Measurements from ENCODE around the gene IFITM5.
"Not testable (repeated sequence)": the region's sequence is repeated elsewhere in the genome, so short reads cannot be mapped to it uniquely, and the experiment has no call there.

Gene IFITM5

GRCh38 chr11:328012-328411 is 28.7 kb upstream of the IFITM5 start:
- DNase-seq (ENCODE audit: low read depth in 2 of 2), result no peak

DNA sequence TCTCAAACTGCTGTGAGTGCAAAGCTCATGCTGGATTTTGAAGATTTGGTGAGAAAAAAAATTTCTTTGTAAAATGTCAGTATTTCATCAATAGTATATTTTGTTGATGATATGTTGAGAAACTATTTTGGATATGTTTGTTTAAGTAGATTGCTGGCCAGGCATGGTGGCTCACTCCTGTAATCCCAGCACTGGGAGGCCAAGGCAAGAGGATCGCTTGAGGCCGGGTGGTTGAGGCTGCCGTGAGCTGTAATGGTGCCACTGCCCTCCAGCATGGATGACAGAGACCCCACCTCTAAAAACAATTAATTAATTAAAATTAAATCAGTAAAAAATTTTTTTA is 28.2 kb upstream of the IFITM5 start:
- DNase-seq (ENCODE audit: low read depth in 2 of 2), result no peak

DNA sequence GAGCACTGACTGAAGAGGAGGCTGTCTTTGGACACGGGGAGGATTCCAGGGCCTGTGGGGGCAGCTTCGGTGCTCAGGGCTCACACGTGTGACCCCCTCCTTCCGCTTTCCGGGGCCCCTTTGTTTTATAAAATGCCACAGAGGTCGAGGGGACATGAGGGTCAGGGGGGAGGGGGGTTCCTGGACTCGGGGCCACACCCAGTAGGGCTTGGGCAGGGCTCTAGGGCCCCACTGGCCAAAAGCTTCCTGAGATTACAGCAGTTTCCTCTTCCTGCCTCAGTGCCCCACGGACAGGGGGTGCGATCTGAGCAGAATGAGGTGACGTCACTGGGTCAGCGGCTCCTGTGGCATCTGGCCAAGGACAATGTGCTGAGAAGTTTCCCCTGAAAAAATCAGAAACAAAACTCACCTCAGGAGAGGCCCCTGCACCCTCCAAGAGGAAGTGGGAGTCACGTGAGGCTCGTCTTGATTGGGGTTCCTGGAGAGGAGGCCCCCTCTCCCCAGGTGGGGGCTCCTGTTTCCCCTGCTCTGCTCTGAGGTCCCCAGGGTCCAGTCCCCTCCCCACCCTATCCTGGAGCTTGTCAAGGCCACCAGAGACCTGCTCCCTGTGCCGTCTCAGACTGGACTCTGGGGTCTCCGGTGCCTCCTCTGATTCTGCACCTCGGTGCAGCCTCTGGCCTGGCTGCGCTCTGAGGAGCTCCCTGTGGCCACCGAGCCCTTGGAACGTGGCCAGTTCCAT is 27.7 kb upstream of the IFITM5 start:
- no peak for DNase-seq (ENCODE audit: low read depth in 2 of 2)

DNA sequence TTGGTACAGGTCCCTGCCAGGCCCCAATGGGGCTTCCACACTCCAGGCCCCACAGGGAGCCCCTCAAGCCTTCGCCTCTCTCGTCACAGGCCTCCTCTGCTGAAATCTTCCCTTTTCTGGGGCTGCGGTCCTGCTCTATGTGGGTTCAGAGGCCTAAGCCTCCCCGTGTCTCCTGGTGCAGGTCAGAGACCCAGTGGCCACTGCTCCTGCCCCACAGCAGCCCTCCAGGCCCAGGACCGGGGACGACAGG is 27.2 kb upstream of the IFITM5 start:
- DNase-seq (ENCODE audit: low read depth in 2 of 2), result no peak

- DNase-seq (ENCODE audit: low read depth in 2 of 2), result no peak
Measured at GRCh38 chr11:325796-326591, 26.7 kb upstream of the IFITM5 start.

DNA sequence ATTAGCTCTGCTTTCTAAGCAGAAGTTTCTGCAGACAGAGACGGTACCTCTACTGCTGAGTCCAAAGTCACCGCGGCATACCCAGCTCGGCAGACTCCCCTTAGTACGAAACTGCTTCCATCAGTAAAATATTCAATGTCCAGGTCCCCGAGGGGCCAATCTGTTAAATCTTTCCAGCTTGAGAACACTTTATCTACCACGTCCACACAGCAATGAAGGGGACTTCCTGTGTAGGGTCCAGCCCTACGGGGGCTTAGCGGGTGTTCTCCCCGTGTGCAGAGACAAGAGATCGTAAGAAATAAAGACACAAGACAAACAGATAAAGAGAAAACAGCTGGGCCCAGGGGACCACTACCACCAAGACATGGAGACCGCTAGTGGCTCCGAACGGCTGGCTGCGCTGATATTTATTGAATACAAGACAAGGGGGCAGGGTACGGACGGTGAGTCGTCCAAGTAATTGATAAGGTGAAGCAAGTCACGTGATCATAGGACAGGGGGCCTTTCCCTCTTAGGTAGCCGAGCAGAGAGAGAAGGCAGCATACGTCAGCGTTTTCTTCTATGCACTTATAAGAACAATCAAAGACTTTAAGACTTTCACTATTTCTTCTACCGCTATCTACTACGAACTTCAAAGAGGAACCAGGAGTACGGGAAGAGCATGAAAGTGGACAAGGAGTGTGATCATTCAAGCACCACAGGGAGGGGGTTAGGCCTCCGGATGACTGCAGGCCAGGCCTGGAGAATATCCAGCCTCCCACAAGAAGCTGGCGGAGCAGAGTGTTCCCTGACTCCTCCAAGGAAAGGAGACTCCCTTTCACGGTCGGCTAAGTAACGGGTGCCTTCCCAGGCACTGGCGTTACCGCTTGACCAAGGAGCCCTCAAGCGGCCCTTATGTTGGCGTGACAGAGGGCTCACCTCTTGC is 25.5 kb upstream of the IFITM5 start:
- not testable (repeated sequence) for DNase-seq (ENCODE audit: low read depth in 2 of 2)

DNA sequence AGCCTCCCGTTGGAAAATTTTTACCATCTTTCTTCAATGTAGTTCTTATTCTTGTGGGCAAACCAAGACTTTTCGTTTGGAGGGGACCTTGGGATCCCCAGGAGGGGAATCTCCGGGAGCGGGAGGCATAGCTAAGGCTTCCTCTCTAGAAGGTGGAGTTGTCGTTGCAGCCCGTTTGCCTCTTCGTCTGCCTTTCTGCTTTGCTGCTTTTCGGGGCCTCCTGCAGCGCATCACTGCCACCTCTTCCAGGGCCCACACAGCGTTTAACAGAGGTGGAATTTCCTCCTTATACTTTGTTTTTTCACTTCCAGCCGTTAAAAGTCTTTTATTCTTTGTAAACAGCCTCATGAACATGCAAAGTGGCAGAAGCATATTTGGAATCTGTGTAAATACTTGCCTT is 24.8 kb upstream of the IFITM5 start:
- no peak for DNase-seq (ENCODE audit: low read depth in 2 of 2)

GRCh38 chr11:319888-320273 is 20.6 kb upstream of the IFITM5 start:
- DNase-seq (ENCODE audit: low read depth in 2 of 2), result not testable (repeated sequence)

- not testable (repeated sequence) for DNase-seq (ENCODE audit: low read depth in 2 of 2)
Measured at GRCh38 chr11:319121-319887, 20.0 kb upstream of the IFITM5 start.

GRCh38 chr11:318405-319120 is 19.2 kb upstream of the IFITM5 start:
- not testable (repeated sequence) for DNase-seq (ENCODE audit: low read depth in 2 of 2)

DNA sequence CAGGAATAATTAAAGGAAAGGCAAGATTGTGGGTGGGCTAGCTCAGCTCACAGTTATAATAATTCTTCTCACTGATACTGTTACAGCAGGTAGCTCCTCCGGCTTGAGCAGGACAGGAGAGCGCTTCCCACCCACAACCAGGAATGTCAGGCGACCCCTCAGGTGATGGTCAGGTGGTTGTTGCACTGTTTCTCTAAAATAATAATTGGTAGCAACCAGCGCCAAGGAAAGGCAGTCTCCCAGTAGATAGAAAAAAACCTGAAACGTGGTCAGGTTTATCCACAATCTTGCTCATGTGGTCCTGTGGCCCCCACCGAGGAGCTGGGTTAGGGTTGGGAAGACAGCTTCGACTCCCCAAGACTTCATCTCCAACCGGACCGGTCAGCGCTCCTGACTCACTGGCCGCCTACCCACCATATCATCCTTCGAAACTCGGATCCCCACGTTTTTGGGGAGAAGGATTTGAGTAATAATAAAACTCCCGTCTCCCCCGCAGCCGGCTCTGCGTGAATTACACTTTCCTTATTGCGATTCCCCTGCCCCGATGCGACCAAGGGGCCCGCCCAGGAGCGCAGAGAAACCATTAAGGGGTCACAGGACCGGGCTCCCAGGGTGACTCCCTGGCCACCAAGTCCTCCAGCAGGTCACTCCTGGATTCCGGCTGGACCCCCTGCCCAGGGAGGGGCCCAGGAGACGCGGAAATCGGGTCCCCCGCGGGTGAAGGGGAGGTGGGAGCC is 18.5 kb upstream of the IFITM5 start:
- DNase-seq (ENCODE audit: low read depth in 2 of 2), result not testable (repeated sequence)

- no peak for DNase-seq (ENCODE audit: low read depth in 2 of 2)
Measured at GRCh38 chr11:316891-317301, 17.6 kb upstream of the IFITM5 start.

GRCh38 chr11:316031-316701 is 16.8 kb upstream of the IFITM5 start:
- no peak for DNase-seq (ENCODE audit: low read depth in 2 of 2)

- DNase-seq (ENCODE audit: low read depth in 2 of 2), result no peak
Measured at GRCh38 chr11:315516-315994, 16.2 kb upstream of the IFITM5 start.

DNA sequence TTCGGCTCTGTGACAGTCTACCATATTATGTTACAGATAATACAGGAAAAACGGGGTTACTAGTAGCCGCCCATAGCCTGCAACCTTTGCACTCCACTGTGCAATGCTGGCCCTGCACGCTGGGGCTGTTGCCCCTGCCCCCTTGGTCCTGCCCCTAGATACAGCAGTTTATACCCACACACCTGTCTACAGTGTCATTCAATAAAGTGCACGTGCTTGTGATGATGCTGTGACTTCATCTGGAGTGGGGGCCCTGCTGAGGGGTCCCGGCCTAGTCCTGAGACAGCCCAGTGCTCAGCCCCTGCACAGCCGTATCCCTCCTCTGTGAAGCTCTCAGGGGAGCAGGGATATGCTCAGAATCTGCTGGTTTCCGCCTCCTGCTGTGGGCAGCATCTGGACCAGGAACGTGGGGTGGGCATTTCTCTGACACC is 15.7 kb upstream of the IFITM5 start:
- no peak for DNase-seq (ENCODE audit: low read depth in 2 of 2)

- DNase-seq (ENCODE audit: low read depth in 2 of 2), result not testable (repeated sequence)
Measured at GRCh38 chr11:314554-314875, 15.2 kb upstream of the IFITM5 start.

GRCh38 chr11:313787-314553 is 14.6 kb upstream of the IFITM5 start, which contains the start of gene IFITM1:
TSS of gene IFITM1 (plus strand) at chr11:314040. CDS start at chr11:314171, 131 bp downstream.
- DNase-seq (ENCODE audit: low read depth in 2 of 2), result peak; percentile 52 to 55

- DNase-seq (ENCODE audit: low read depth in 2 of 2), result no peak
Measured at GRCh38 chr11:313304-313786, 14.0 kb upstream of the IFITM5 start.
